IgD-negative memory B cell (primary cell): Measurements from ENCODE around the gene CDK6. TPM values are rescaled to one million over a fixed set of nuclear protein-coding genes. Genes with fewer than 3 reads are reported as not detected.

ENCODE experiments used
- H3K27ac Mint-ChIP-seq, 3 donors: one replicate each; pipeline ENCODE4 v1.8.0; 2020 to 2022; ENCODE audit warnings: mild to moderate bottlenecking in 3 of 3, mixed read lengths in 3 of 3, moderate library complexity in 1 of 3
- H3K27me3 Mint-ChIP-seq: one replicate; pipeline ENCODE4 v1.8.0; 2021; ENCODE audit warnings: mixed read lengths
- H3K36me3 Mint-ChIP-seq: one replicate; pipeline ENCODE4 v1.8.0; 2020; ENCODE audit warnings: mild to moderate bottlenecking, mixed read lengths
- H3K4me1 Mint-ChIP-seq, 3 donors: one replicate each; pipeline ENCODE4 v1.8.0; 2020 to 2022; ENCODE audit warnings: mixed read lengths in 3 of 3, mild to moderate bottlenecking in 1 of 3
- H3K4me3 Mint-ChIP-seq, 4 donors: one replicate each; pipeline ENCODE4 v1.8.0; 2020 to 2022; ENCODE audit warnings: mild to moderate bottlenecking in 4 of 4, mixed read lengths in 4 of 4, moderate library complexity in 3 of 4
- H3K9me3 Mint-ChIP-seq, 3 donors: one replicate each; pipeline ENCODE4 v1.8.0; 2020 to 2021; ENCODE audit warnings: mixed read lengths in 3 of 3, mild to moderate bottlenecking in 1 of 3
- polyA plus RNA-seq: library from polyadenylated mRNA; unstranded; fragments of 300-500 nt; fragmentation: Illumina TruSeq; gene quantifications from one replicate; pipeline ENCODE4 v1.2.3, GENCODE V29; 2021

The CDK6 gene
- polyA plus RNA-seq, 1 donor from 2014 or later, result 7.9 TPM

DNA sequence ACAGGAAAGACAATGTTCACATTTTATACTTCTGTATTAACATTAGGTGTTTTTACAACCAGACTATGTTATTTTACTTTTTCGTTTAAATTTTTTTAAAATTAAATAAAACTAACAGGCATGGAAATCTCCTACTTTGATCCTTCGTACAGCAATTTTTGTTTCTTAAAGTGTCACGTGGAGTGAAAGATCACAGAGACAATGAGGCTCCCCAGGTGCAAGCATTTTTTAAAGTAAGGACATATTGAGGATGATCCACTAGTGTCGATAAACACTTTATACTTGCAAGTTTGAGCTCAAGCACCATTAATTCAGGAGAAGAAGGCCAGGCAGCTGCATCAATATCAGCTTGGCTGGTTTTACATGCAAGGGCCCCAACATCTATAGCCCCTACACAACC, 177.7 kb downstream of the CDK6 start:
- H3K27ac Mint-ChIP-seq, result no peak overlapping the region
- no peak overlapping the region for H3K4me3 Mint-ChIP-seq
- peaks cover 0 to 3% (median 0%) of the 10 kb centered on the region in 3 donors for H3K9me3 Mint-ChIP-seq
- no peaks in the 10 kb centered on the region for H3K27me3 Mint-ChIP-seq
- H3K4me1 Mint-ChIP-seq, result peaks cover 0 to 4% (median 3%) of the 10 kb centered on the region in 3 donors
- H3K36me3 Mint-ChIP-seq, result peaks cover 2% of the 10 kb centered on the region

- Mint-ChIP-seq H3K9me3 (peaks cover 0 to 3% (median 0%) of the 10 kb centered on the region in 3 donors), H3K4me1 (peaks cover 0 to 6% (median 3%) of the 10 kb centered on the region in 3 donors), H3K4me3 (no peak overlapping the region), H3K27ac (peak overlapping the region in 1 of 3 donors; percentile 39), H3K27me3 (no peaks in the 10 kb centered on the region), H3K36me3 (peaks cover 2% of the 10 kb centered on the region)
Observed at GRCh38 chr7:92657391-92657790, 179.0 kb downstream of the CDK6 start.

- H3K36me3 Mint-ChIP-seq, result peaks cover 2% of the 10 kb centered on the region
- no peaks in the 10 kb centered on the region for H3K27me3 Mint-ChIP-seq
- peaks cover 0 to 3% (median 0%) of the 10 kb centered on the region in 3 donors for H3K9me3 Mint-ChIP-seq
- peaks cover 0 to 6% (median 3%) of the 10 kb centered on the region in 3 donors for H3K4me1 Mint-ChIP-seq
- H3K4me3 Mint-ChIP-seq, result no peak overlapping the region
- H3K27ac Mint-ChIP-seq, result no peak overlapping the region
Observed at GRCh38 chr7:92656121-92656520, 180.3 kb downstream of the CDK6 start.

DNA sequence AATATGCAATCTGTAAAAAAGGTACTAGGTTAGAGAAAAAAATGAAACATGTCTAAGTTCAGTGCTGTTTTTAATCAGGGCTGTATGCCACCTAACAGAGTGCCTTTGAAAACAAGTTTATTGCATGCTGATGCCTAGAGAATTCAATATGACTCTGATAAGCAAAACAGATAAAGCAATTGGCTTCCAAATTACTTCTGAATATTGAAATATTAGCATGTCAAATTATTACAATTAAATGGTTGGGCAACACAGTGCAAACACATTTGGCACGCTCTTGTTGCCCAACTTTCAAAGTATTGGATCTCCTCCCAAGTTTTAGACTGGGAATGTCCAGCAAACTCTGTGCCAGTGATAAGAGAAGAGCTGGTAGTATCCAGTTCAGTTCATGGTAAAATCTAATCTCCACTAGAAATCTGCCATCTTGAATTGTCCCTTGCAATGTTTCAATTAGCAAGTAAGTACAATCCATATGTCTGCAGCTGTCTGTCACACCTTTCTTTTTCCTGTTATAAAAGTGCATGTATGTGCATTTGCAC, 181.0 kb downstream of the CDK6 start:
- Mint-ChIP-seq H3K27me3 (no peaks in the 10 kb centered on the region), H3K36me3 (peaks cover 2% of the 10 kb centered on the region), H3K4me1 (peaks cover 0 to 6% (median 3%) of the 10 kb centered on the region in 3 donors), H3K4me3 (no peak overlapping the region), H3K9me3 (peaks cover 0 to 3% (median 0%) of the 10 kb centered on the region in 3 donors), H3K27ac (no peak overlapping the region)

- H3K4me3 Mint-ChIP-seq, result no peak overlapping the region
- H3K4me1 Mint-ChIP-seq, result peaks cover 0 to 6% (median 3%) of the 10 kb centered on the region in 3 donors
- H3K9me3 Mint-ChIP-seq, result peaks cover 0 to 3% (median 0%) of the 10 kb centered on the region in 3 donors
- no peaks in the 10 kb centered on the region for H3K27me3 Mint-ChIP-seq
- H3K27ac Mint-ChIP-seq, result no peak overlapping the region
- H3K36me3 Mint-ChIP-seq, result no peaks in the 10 kb centered on the region
Observed at GRCh38 chr7:92653136-92653535, 183.2 kb downstream of the CDK6 start.

DNA sequence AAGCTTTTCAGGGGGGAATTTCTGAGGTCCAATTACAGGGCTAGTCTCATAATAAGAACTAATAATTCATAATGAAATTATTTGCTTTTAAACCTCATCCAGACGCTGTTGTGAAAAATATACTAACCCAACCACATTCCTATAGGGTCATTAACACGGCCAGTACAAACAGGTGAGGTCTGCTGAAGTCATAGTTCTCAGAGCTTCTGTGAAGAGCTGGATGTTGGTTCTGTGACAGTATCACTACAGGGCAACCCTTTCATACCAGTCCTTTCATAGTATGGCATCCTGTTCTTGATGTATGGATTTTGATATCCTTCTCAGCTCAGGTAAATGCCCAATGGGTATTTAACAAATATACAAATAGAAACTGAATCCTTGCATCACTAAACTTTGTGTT, 183.8 kb downstream of the CDK6 start:
- Mint-ChIP-seq H3K4me3 (no peak overlapping the region), H3K27ac (no peak overlapping the region), H3K27me3 (no peaks in the 10 kb centered on the region), H3K9me3 (peaks cover 0 to 3% (median 0%) of the 10 kb centered on the region in 3 donors), H3K4me1 (peaks cover 4 to 9% (median 9%) of the 10 kb centered on the region in 3 donors), H3K36me3 (no peaks in the 10 kb centered on the region)

GRCh38 chr7:92650391-92650790, 186.0 kb downstream of the CDK6 start:
- Mint-ChIP-seq H3K9me3 (no peaks in the 10 kb centered on the region), H3K36me3 (peaks cover 2% of the 10 kb centered on the region), H3K4me3 (no peak overlapping the region), H3K27me3 (no peaks in the 10 kb centered on the region), H3K27ac (no peak overlapping the region), H3K4me1 (peaks cover 22 to 24% (median 22%) of the 10 kb centered on the region in 3 donors)

DNA sequence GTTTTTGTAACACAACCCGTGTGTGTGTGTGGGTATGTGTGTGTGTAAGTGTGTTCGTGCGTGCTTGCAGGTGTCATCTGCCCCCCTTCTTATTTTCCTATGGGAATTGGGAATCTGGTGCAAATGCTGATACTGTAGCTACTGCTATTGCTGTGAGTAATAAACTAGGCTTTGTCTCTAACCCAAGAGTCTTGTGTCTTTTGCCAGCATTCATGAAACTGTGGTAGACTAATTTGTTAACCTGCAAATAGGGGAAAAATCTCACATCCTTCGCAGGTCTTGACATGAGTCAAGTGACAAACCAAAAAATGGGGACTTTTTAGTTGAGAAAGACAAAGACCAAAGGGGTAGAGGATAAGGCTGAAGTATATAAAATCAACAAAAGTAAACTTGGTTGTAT, 188.3 kb downstream of the CDK6 start:
- no peak overlapping the region for H3K27ac Mint-ChIP-seq
- H3K4me1 Mint-ChIP-seq, result peaks cover 20 to 24% (median 22%) of the 10 kb centered on the region in 3 donors
- H3K4me3 Mint-ChIP-seq, result no peak overlapping the region
- H3K27me3 Mint-ChIP-seq, result no peaks in the 10 kb centered on the region
- H3K36me3 Mint-ChIP-seq, result peaks cover 2% of the 10 kb centered on the region
- H3K9me3 Mint-ChIP-seq, result no peaks in the 10 kb centered on the region

GRCh38 chr7:92647652-92648051, 188.7 kb downstream of the CDK6 start:
- H3K4me3 Mint-ChIP-seq, result no peak overlapping the region
- H3K9me3 Mint-ChIP-seq, result no peaks in the 10 kb centered on the region
- no peaks in the 10 kb centered on the region for H3K27me3 Mint-ChIP-seq
- H3K36me3 Mint-ChIP-seq, result peaks cover 2% of the 10 kb centered on the region
- H3K27ac Mint-ChIP-seq, result no peak overlapping the region
- H3K4me1 Mint-ChIP-seq, result peaks cover 19 to 24% (median 22%) of the 10 kb centered on the region in 3 donors

DNA sequence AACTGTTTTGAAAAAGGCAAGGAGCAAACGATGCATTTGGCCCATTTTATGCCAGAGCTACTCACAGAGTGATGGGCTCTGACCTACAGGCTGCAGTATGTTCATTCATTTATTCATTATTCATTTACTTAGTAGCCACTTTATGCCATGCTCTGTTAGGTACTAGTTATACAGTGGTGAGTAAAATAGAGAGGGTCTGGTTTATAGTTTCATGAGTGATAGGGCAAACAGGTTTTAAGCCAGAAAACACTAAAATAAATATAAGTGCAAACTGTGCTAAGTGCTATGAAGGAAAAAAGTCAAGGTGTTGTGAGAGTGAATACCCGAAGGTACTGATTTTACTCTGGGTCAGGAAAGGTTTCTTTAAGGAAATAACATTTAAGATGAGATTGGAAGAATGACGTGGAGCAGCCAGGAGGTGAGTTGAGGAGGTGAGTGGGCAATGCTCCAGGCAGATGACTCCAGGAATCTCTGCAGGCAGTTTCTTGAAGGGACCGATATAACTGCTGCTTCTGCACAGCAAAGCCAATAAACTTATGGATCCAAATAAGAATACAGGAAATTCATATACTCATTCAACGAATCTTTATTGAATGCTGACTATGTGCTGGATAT, 189.3 kb downstream of the CDK6 start:
- peaks cover 2% of the 10 kb centered on the region for H3K36me3 Mint-ChIP-seq
- H3K4me3 Mint-ChIP-seq, result peak overlapping the region in 1 of 4 donors; percentile 9
- no peak overlapping the region for H3K27ac Mint-ChIP-seq
- H3K4me1 Mint-ChIP-seq, result peaks cover 22 to 27% (median 22%) of the 10 kb centered on the region in 3 donors
- H3K9me3 Mint-ChIP-seq, result no peaks in the 10 kb centered on the region
- no peaks in the 10 kb centered on the region for H3K27me3 Mint-ChIP-seq

DNA sequence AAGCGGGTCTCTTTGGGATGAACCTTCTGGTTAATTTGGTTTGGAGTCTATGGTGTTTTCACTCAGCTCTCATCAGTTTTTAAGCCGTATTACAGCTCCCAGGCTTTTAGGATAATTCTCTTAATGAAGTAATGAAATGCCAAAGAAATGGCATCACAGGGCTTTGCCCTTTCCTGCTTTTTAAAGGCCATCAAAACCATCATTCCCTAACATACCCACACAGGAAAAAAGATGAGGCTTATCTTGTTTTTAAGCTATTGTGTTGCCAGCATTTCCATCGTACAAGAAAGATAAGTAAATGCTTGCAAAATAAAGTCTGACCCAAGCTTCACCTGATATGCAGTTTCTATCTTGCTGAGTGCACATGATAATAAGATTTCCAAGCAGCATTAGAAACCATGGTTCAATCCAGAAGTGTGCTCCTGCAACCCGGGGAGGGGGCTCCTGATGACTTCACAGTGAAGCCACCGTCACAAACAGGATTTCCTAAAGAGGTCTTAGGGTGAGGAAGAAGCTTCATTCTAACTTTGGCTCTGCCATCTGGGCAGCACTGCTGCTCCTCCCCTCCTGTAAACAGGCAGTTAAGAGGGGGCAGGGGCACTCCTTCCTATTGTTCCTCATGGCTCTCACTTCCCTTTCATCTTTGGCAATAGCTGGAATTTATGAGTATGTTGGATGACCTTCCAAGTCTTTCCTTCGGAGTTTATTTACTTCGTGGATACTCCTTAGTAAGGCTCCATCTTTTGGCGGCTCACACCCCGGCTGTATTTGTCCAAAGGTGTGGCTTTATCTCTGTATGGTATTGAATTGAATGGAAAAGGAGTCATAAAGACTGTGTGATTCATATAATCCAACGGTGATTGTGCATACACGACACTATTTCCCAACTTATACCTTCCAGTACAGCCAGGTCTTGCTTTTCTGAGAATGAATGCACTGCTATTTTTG, 191.0 kb downstream of the CDK6 start:
- H3K27me3 Mint-ChIP-seq, result no peaks in the 10 kb centered on the region
- H3K4me3 Mint-ChIP-seq, result no peak overlapping the region
- peaks cover 2% of the 10 kb centered on the region for H3K36me3 Mint-ChIP-seq
- H3K27ac Mint-ChIP-seq, result no peak overlapping the region
- no peaks in the 10 kb centered on the region for H3K9me3 Mint-ChIP-seq
- H3K4me1 Mint-ChIP-seq, result peaks cover 22 to 32% (median 29%) of the 10 kb centered on the region in 3 donors

DNA sequence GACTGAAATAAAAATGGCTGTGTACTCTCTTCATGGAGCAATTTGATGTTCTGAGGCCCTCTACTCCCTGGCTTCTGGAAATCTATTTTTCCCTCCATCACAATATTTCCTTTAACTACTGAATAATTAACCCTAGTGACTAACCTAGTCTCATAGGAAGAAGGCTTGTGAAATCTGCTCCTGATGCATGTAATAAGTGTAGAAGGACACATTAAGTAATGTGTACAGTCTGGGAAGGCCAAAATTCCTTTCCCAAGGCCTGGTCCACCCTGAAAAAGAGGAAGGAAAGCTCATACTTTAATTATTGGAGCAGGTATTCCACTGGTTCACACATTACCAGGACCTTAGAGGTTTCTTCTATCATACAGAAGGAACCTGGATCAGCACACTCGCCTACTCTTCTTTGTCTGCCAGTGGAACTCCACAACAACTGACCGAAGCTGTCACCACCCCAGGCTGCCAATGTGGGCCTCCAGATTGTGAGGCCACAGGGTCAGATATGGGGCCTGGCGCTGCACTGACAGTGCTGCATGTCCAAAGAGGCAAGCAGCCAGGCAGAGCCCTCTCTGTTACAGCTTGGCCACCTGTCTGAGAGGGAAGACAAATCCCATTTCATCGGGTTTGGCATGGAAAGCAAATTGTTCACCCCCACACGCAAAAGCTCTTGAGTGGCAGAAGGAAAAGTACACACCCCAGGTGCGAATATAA, 191.8 kb downstream of the CDK6 start:
- Mint-ChIP-seq H3K36me3 (peaks cover 2% of the 10 kb centered on the region), H3K4me1 (peaks cover 22 to 33% (median 30%) of the 10 kb centered on the region in 3 donors), H3K4me3 (no peak overlapping the region), H3K9me3 (no peaks in the 10 kb centered on the region), H3K27me3 (no peaks in the 10 kb centered on the region), H3K27ac (peak overlapping the region in 1 of 3 donors; percentile 2)

DNA sequence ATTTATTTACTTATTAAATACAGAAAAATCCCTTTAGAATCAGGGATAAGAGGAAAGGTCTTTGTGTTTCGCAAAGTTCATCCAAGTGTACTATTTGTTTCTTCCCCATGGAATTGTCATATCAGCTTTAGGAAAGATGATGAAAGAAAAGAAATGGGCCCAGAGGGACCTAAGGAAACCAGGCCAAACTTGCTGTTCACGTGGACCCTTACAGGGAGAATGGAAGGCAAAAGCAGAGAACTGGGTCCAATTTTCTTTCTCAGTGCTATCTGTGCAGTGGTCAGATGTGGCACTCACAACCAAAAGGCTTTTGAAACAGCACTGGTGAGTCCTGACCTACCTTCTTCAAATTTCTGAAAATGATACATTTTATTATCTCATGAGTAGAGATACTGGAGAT, 192.6 kb downstream of the CDK6 start:
- H3K4me1 Mint-ChIP-seq, result peaks cover 22 to 36% (median 36%) of the 10 kb centered on the region in 3 donors
- H3K9me3 Mint-ChIP-seq, result no peaks in the 10 kb centered on the region
- H3K4me3 Mint-ChIP-seq, result peak overlapping the region in 1 of 4 donors; percentile 22
- no peaks in the 10 kb centered on the region for H3K27me3 Mint-ChIP-seq
- H3K36me3 Mint-ChIP-seq, result peaks cover 2% of the 10 kb centered on the region
- no peak overlapping the region for H3K27ac Mint-ChIP-seq

DNA sequence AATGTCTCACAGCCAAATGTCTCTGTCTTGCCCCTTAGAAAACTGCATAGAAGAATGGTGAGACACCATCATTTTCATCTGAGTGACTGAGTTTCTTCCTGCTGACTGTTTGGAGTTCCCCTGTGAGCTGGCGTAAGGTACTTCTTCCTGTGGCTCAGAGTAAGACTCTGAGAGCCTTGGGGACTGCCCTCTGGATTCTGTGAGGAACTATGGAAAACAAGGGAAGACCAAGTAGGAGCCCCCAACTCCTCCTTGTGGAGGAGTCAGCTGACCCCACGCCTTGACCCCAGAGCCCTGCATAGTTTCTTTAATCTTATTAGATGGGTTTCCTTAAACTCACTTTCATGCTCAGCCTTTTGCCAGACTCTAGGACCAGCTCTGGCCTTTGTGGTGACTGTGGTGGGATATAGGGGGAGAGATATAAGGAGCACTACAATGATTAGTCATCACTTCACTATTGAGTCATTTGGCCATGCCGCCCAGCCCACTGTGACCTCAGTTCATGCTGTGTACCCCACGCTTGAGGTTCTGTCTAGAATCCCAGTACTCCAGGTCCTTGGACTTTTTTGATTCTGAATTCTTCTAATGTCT, 194.4 kb downstream of the CDK6 start:
- peaks cover 12 to 24% (median 21%) of the 10 kb centered on the region in 3 donors for H3K4me1 Mint-ChIP-seq
- no peaks in the 10 kb centered on the region for H3K9me3 Mint-ChIP-seq
- peaks cover under 1% of the 10 kb centered on the region for H3K36me3 Mint-ChIP-seq
- peak overlapping the region in 2 of 4 donors; percentile 31 to 47 for H3K4me3 Mint-ChIP-seq
- peak overlapping the region in 2 of 3 donors; percentile 54 to 60 for H3K27ac Mint-ChIP-seq
- H3K27me3 Mint-ChIP-seq, result no peaks in the 10 kb centered on the region
